Smooth muscle cell (in vitro differentiated cells): Measurements from ENCODE around the gene GHRL. TPM values are rescaled to one million over a fixed set of nuclear protein-coding genes. Genes with fewer than 3 reads are reported as not detected.

ENCODE experiments used
- DNase-seq: peaks from one replicate; lab custom pipeline; 2025; ENCODE audit not compliant: unreplicated experiment; lab: John Stamatoyannopoulos, UW
- H2AFZ ChIP-seq: fragments of 200-600 bp; sonication (generic); 2 replicates; pipeline ENCODE4 v1.6.0; 2016; ENCODE audit warnings: antibody characterized with exemption, low read depth, mild to moderate bottlenecking
- H3F3A ChIP-seq: fragments of 200-600 bp; sonication (generic); 2 replicates; pipeline ENCODE4 v1.6.0; 2017; ENCODE audit warnings: antibody characterized with exemption, low read depth
- H3K27ac ChIP-seq: fragments of 200-600 bp; sonication (generic); 2 replicates; pipeline ENCODE4 v1.5.1; 2016; ENCODE audit warnings: low read depth, mild to moderate bottlenecking
- H3K27me3 ChIP-seq: fragments of 200-600 bp; sonication (generic); 2 replicates; pipeline ENCODE4 v1.6.1; 2016; ENCODE audit warnings: low read depth, mild to moderate bottlenecking
- H3K36me3 ChIP-seq: fragments of 200-600 bp; sonication (generic); 2 replicates; pipeline ENCODE4 v1.5.1; 2016; ENCODE audit warnings: low read depth
- H3K4me1 ChIP-seq: fragments of 200-600 bp; sonication (generic); 2 replicates; pipeline ENCODE4 v1.5.1; 2016; ENCODE audit warnings: low read depth
- H3K4me2 ChIP-seq: fragments of 200-600 bp; sonication (generic); 2 replicates; pipeline ENCODE4 v1.6.0; 2016; ENCODE audit warnings: mild to moderate bottlenecking
- H3K4me3 ChIP-seq: fragments of 200-600 bp; sonication (generic); 2 replicates; pipeline ENCODE4 v1.5.1; 2016; ENCODE audit warnings: mild to moderate bottlenecking
- H3K79me2 ChIP-seq: fragments of 200-600 bp; sonication (generic); 2 replicates; pipeline ENCODE4 v1.6.0; 2016; ENCODE audit warnings: low read depth, mild to moderate bottlenecking
- H3K9ac ChIP-seq: fragments of 200-600 bp; sonication (generic); 2 replicates; pipeline ENCODE4 v1.6.0; 2016; ENCODE audit warnings: low read depth
- H3K9me3 ChIP-seq: fragments of 200-600 bp; sonication (generic); replicated peaks from 2 replicates; pipeline ENCODE4 v1.5.1; 2016; ENCODE audit warnings: low read depth
- H4K20me1 ChIP-seq: fragments of 200-600 bp; sonication (generic); 2 replicates; pipeline ENCODE4 v1.6.0; 2016; ENCODE audit warnings: low read depth
- WGBS: methylation state at CpG from one replicate; pipeline ENCODE4 v1.1.7; 2016; ENCODE audit warnings: low lambda C conversion rate; 5-methylcytosine and 5-hydroxymethylcytosine counted together
- polyA plus RNA-seq: library from polyadenylated mRNA; unstranded; fragments of >200 nt; fragmentation: Nextera tagmentation; extraction: Ambion mirVana; gene quantifications from 2 replicates; pipeline ENCODE4 v1.2.1, GENCODE V29; 2016
- total RNA-seq: library from RNA; depleted of rRNA; stranded (reverse); fragments of >200 nt; gene quantifications from 2 replicates; pipeline ENCODE4 v1.2.3, GENCODE V29; 2014
- TF ChIP-seq, protein P1 (sequence below): fragments of 200-600 bp; sonication (generic); IDR thresholded peaks from 2 replicates; pipeline ENCODE4 v1.5.1; 2017; ENCODE audit warnings: borderline replicate concordance, mild to moderate bottlenecking, antibody characterized with exemption; ENCODE audit not compliant: insufficient read depth, poor library complexity, severe bottlenecking

GHRL gene
- total and polyA plus RNA-seq, 2 experiments from 2014 or later: 0.45 TPM; not detected in 1

DNA sequence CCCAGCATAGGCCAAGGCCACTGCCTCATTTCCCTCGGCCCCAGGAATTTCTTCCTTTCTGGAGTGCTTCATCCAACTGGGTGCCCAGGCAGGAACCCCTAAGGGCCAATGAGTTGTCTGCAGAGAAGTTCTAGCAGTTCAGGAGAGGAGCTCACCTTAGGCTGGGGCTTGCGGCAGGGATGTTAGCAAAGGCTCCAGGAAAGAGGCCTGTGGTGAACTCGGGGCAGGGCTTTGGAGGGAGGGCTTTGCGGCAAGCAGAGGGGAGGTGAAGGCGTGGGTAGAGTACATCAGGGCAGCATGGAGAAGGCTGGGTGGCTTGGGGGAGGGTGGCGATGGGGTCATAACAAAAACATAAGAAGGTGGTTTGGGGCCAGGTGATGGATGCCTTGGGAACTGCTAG lies 1.1 kb downstream of the GHRL start:
- Histone ChIP-seq H3K27me3 (no peaks in the 10 kb centered on the region), H3K36me3 (no peaks in the 10 kb centered on the region), H4K20me1 (no peaks in the 10 kb centered on the region), H3K4me3 (no peak overlapping the region), H3K4me2 (no peak overlapping the region), H3K9me3 (no peaks in the 10 kb centered on the region), H3K79me2 (no peaks in the 10 kb centered on the region), H3F3A (no peaks in the 10 kb centered on the region), H3K9ac (no peak overlapping the region), H3K27ac (no peak overlapping the region), H2AFZ (no peak overlapping the region), H3K4me1 (peaks cover under 1% of the 10 kb centered on the region)
- over 99% methylated on average over 6 of the region's 6 CpGs for WGBS
- TF ChIP-seq, protein P1, sequence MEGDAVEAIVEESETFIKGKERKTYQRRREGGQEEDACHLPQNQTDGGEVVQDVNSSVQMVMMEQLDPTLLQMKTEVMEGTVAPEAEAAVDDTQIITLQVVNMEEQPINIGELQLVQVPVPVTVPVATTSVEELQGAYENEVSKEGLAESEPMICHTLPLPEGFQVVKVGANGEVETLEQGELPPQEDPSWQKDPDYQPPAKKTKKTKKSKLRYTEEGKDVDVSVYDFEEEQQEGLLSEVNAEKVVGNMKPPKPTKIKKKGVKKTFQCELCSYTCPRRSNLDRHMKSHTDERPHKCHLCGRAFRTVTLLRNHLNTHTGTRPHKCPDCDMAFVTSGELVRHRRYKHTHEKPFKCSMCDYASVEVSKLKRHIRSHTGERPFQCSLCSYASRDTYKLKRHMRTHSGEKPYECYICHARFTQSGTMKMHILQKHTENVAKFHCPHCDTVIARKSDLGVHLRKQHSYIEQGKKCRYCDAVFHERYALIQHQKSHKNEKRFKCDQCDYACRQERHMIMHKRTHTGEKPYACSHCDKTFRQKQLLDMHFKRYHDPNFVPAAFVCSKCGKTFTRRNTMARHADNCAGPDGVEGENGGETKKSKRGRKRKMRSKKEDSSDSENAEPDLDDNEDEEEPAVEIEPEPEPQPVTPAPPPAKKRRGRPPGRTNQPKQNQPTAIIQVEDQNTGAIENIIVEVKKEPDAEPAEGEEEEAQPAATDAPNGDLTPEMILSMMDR: no peak
- DNase-seq: no peak

DNA sequence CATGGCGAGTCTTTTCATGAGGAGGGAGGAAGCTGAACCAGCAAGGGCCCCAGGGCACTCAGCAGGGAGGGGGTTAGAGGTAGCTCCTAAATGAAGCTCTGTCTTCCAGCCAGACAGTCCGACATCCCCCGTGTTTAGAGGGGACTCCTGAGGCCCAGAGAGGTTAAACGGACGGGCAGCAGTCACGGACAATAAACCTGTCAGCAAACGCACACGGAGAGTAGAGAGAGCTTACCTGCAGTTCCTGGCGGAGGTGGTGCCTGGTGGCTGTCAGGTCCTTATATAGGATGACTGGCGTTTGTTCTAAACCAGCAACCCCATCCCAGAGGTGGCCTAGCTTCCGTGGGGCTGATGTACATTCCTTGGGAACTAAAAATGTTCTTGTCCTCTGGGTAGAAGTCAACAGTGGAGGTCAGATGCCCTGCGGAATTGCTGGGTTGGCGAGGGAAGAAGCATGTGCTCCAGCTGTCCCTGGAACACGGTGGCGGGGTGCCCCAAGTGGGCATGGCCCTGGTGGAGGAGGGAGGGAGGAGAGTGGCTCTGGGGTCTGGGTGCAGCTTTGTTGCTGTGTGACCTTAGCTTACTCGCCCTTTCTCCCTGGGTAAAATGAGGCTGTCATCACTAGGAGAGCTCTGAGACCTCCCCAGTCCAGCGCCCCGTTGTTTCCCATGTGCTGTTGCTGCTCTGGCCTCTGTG lies 2.1 kb downstream of the GHRL start:
- Histone ChIP-seq H4K20me1 (no peaks in the 10 kb centered on the region), H3K9ac (no peak overlapping the region), H3F3A (no peaks in the 10 kb centered on the region), H3K79me2 (no peaks in the 10 kb centered on the region), H2AFZ (no peak overlapping the region), H3K4me1 (peaks cover 5% of the 10 kb centered on the region), H3K27ac (no peak overlapping the region), H3K27me3 (no peaks in the 10 kb centered on the region), H3K4me2 (no peak overlapping the region), H3K9me3 (no peaks in the 10 kb centered on the region), H3K36me3 (no peaks in the 10 kb centered on the region), H3K4me3 (no peak overlapping the region)
- WGBS: 94% methylated on average over 18 of the region's 18 CpGs
- no peak for DNase-seq
- TF ChIP-seq, protein P1: no peak

DNA sequence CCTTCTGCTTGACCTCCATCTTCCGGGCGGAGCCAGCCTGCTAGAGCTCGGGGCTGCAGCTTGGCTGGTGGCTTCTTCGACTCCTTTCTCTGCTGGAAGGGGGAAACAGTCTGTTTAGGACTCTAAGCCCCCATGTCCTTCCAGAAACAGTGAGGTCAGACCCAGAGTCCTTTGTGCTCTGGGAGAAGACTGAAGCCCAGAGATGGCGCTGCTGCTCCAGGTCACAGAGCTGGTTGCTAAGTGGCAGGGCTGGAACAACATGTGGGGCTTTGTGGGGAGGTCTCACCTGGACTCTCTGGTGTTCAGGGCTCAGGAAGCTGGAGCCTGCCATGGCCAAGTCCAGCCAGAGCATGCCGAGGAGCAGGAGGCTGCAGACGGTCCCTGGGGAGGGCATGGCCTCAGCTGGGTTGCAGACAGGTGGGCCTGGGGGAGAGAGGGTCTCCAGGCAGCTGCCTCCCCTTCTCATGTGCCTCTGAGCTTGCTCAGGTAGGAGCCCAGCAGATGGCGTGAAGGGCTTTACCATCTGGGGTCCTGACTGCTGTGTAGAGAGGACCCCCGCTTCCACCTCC lies 2.9 kb downstream of the GHRL start:
- Histone ChIP-seq H3K27me3 (no peaks in the 10 kb centered on the region), H3K9ac (no peak overlapping the region), H3K27ac (no peak overlapping the region), H3K4me1 (peaks cover 12% of the 10 kb centered on the region), H3K9me3 (no peaks in the 10 kb centered on the region), H3K36me3 (no peaks in the 10 kb centered on the region), H3K4me2 (no peak overlapping the region), H2AFZ (no peak overlapping the region), H4K20me1 (no peaks in the 10 kb centered on the region), H3F3A (no peaks in the 10 kb centered on the region), H3K4me3 (no peak overlapping the region), H3K79me2 (no peaks in the 10 kb centered on the region)
- 98% methylated on average over 9 of the region's 9 CpGs for WGBS
- TF ChIP-seq, protein P1: no peak
- no peak for DNase-seq

DNA sequence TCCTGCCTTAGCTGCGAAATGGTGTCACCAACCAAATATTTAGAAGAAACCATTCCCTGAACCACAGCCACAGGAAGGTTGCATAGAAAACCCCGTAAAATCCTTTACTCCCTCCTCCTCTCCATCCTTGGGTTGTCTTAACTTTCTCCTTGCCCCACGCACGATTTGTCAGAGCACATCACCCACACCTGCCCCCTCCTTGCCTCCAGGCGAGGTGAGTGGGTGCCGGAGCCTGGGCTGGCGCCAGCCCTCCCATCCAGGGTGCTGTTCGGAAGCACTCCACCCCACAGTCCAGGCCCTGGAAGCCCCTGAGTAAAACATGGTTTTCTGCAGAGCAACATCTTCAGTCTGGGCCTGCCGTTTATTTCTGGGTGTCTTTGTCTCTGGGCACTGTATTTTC lies 3.7 kb downstream of the GHRL start:
- WGBS: 94% methylated on average over 9 of the region's 9 CpGs
- peaks cover 16% of the 10 kb centered on the region for H3K4me1 ChIP-seq
- H3K27me3 ChIP-seq: no peaks in the 10 kb centered on the region
- H3K27ac ChIP-seq: no peak overlapping the region
- no peak overlapping the region for H3K4me3 ChIP-seq
- H3K9me3 ChIP-seq: no peaks in the 10 kb centered on the region
- H3K9ac ChIP-seq: no peak overlapping the region
- no peak for DNase-seq
- H3K36me3 ChIP-seq: no peaks in the 10 kb centered on the region
- TF ChIP-seq, protein P1: no peak
- no peak overlapping the region for H3K4me2 ChIP-seq
- no peaks in the 10 kb centered on the region for H3F3A ChIP-seq
- H2AFZ ChIP-seq: no peak overlapping the region
- no peaks in the 10 kb centered on the region for H3K79me2 ChIP-seq
- no peaks in the 10 kb centered on the region for H4K20me1 ChIP-seq
